Measurements from ENCODE around the gene ULK3.

The ULK3 gene

DNA sequence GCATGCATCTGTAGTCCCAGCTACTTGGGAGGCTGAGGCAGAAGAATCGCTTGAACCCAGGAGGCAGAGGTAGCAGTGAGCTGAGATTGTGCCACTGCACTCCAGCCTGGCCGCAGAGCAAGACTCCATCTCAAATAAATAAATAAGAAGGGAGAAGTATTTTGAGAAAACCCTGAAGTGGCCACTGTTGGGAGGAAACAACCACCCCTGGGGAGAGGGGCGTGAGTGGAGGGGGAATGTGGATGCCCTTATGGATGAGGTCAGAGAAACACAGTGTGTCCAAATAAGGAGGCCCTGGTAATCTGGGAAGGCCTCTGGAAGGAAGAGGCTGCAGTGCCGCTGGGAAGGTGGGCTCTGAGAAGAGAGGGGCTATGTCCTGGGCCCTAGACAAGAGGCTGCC is 20.7 kb downstream of the ULK3 start:
- no peak for TF ChIP-seq RAD21 (IDR thresholded peaks at IDR 0.05; ENCODE audit: low read depth)
- TF ChIP-seq, protein P1, sequence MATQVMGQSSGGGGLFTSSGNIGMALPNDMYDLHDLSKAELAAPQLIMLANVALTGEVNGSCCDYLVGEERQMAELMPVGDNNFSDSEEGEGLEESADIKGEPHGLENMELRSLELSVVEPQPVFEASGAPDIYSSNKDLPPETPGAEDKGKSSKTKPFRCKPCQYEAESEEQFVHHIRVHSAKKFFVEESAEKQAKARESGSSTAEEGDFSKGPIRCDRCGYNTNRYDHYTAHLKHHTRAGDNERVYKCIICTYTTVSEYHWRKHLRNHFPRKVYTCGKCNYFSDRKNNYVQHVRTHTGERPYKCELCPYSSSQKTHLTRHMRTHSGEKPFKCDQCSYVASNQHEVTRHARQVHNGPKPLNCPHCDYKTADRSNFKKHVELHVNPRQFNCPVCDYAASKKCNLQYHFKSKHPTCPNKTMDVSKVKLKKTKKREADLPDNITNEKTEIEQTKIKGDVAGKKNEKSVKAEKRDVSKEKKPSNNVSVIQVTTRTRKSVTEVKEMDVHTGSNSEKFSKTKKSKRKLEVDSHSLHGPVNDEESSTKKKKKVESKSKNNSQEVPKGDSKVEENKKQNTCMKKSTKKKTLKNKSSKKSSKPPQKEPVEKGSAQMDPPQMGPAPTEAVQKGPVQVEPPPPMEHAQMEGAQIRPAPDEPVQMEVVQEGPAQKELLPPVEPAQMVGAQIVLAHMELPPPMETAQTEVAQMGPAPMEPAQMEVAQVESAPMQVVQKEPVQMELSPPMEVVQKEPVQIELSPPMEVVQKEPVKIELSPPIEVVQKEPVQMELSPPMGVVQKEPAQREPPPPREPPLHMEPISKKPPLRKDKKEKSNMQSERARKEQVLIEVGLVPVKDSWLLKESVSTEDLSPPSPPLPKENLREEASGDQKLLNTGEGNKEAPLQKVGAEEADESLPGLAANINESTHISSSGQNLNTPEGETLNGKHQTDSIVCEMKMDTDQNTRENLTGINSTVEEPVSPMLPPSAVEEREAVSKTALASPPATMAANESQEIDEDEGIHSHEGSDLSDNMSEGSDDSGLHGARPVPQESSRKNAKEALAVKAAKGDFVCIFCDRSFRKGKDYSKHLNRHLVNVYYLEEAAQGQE (IDR thresholded peaks at IDR 0.05; ENCODE audit: low read depth): no peak
- no peak for TF ChIP-seq TCF12 (IDR thresholded peaks at IDR 0.05; ENCODE audit: low read depth)
- TF ChIP-seq, protein P2, sequence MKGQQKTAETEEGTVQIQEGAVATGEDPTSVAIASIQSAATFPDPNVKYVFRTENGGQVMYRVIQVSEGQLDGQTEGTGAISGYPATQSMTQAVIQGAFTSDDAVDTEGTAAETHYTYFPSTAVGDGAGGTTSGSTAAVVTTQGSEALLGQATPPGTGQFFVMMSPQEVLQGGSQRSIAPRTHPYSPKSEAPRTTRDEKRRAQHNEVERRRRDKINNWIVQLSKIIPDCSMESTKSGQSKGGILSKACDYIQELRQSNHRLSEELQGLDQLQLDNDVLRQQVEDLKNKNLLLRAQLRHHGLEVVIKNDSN (IDR thresholded peaks at IDR 0.05): no peak
- TF ChIP-seq, protein P3, sequence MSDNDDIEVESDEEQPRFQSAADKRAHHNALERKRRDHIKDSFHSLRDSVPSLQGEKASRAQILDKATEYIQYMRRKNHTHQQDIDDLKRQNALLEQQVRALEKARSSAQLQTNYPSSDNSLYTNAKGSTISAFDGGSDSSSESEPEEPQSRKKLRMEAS (IDR thresholded peaks at IDR 0.05): no peak
- TF ChIP-seq TEAD4 (IDR thresholded peaks at IDR 0.05): no peak
- no peak for TF ChIP-seq CREB1 (IDR thresholded peaks at IDR 0.05; ENCODE audit: low read depth)
- TF ChIP-seq FOXM1 (IDR thresholded peaks at IDR 0.05; ENCODE audit: borderline replicate concordance, low read depth): no peak
- no peak for TF ChIP-seq EGR1 (IDR thresholded peaks at IDR 0.05)
- no peak for TF ChIP-seq NFIC (IDR thresholded peaks at IDR 0.05)
- TF ChIP-seq ZBTB7A (IDR thresholded peaks at IDR 0.05; ENCODE audit: low read depth): no peak
- no peak for TF ChIP-seq CEBPB (IDR thresholded peaks at IDR 0.05)
- no peak for TF ChIP-seq YY1 (IDR thresholded peaks at IDR 0.05; ENCODE audit: low read depth)
- TF ChIP-seq TAF1 (IDR thresholded peaks at IDR 0.05; ENCODE audit: low read depth): no peak
- no peak for TF ChIP-seq EP300 (IDR thresholded peaks at IDR 0.05; ENCODE audit: borderline replicate concordance)

DNA sequence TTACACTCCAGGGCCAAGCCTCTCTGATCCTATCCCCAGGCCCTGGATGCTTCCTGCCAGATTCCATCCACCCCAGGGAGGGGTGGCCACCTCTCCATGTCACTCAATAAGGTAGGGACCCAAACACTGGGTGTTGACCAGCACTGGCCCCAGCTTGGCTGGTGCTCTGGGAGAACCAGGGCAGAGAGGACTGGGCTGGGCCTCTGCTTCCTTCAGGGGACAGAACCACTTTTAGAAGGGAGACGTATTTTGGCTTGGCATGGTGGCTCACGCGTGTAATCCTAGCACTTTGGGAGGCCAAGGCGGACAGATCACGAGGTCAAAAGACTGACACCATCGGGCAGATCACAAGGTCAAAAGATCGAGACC is 21.2 kb downstream of the ULK3 start:
- TF ChIP-seq, protein P2 (IDR thresholded peaks at IDR 0.05): no peak
- TF ChIP-seq TAF1 (IDR thresholded peaks at IDR 0.05; ENCODE audit: low read depth) (no peak), EGR1 (IDR thresholded peaks at IDR 0.05) (no peak), RAD21 (IDR thresholded peaks at IDR 0.05; ENCODE audit: low read depth) (no peak), CREB1 (IDR thresholded peaks at IDR 0.05; ENCODE audit: low read depth) (no peak), YY1 (IDR thresholded peaks at IDR 0.05; ENCODE audit: low read depth) (no peak), EP300 (IDR thresholded peaks at IDR 0.05; ENCODE audit: borderline replicate concordance) (no peak), TEAD4 (IDR thresholded peaks at IDR 0.05) (no peak), TCF12 (IDR thresholded peaks at IDR 0.05; ENCODE audit: low read depth) (no peak), FOXM1 (IDR thresholded peaks at IDR 0.05; ENCODE audit: borderline replicate concordance, low read depth) (no peak)
- TF ChIP-seq, protein P3 (IDR thresholded peaks at IDR 0.05): no peak
- TF ChIP-seq, protein P1 (IDR thresholded peaks at IDR 0.05; ENCODE audit: low read depth): no peak

DNA sequence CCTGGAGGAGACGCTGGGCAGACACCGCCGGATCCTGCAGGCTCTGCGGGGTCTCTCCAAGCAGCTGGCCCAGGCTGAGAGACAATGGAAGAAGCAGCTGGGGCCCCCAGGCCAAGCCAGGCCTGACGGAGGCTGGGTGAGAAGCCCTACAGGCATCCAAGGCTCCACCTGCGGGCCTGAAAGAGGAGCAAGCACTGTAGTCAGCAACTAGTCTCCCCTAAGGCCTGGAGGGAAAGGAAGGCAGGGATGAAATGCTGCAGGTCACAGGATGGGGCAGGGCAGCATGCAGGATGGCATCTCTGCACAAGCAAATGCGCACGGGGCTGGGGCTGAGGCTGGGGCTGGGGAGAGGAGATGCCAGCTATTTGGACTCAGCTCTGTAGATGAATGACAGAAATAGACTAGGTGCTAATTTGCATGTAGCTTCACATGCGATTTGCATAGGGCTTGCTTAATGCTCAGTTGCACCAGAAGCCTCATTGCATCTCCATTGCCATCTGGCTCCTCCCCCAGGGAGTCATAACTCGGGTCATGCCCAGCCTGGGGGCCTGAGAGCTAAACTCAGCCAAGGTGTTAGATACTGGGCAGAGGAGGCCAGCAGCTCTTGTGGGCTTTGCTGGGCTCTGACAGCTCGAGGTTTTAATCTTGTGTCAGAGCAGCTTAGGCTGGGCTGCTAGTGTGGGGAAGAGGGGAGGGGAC is 21.7 kb downstream of the ULK3 start:
- TF ChIP-seq TAF1 (IDR thresholded peaks at IDR 0.05; ENCODE audit: low read depth) (no peak), TCF12 (IDR thresholded peaks at IDR 0.05; ENCODE audit: low read depth) (no peak), CREB1 (IDR thresholded peaks at IDR 0.05; ENCODE audit: low read depth) (no peak), CEBPB (IDR thresholded peaks at IDR 0.05) (no peak)

DNA sequence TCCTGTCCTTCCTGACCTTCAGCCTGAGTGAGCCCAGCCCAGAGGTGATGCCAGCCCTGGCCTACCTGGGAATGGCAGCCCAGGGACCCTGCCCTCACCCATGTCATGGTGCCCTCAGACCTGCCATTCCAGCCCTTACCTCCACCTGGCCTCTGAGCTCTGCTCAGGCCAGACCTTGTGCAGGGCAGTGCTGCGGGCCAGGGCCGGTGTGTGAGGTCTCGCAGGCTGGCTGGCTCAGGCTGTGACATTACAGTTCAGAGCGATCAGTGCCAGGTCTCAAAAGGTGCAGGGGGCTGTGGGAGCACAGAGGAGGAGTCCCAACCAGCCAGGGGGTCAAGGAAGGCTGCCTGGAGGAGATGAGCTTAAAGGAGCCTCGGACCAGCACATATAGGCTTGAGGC is 22.9 kb downstream of the ULK3 start:
- TF ChIP-seq YY1 (IDR thresholded peaks at IDR 0.05; ENCODE audit: low read depth) (no peak), ZBTB7A (IDR thresholded peaks at IDR 0.05; ENCODE audit: low read depth) (no peak), TCF12 (IDR thresholded peaks at IDR 0.05; ENCODE audit: low read depth) (no peak), FOXM1 (IDR thresholded peaks at IDR 0.05; ENCODE audit: borderline replicate concordance, low read depth) (no peak), TEAD4 (IDR thresholded peaks at IDR 0.05) (no peak), RAD21 (IDR thresholded peaks at IDR 0.05; ENCODE audit: low read depth) (no peak), NFIC (IDR thresholded peaks at IDR 0.05) (no peak)
- TF ChIP-seq, protein P2 (IDR thresholded peaks at IDR 0.05): no peak

DNA sequence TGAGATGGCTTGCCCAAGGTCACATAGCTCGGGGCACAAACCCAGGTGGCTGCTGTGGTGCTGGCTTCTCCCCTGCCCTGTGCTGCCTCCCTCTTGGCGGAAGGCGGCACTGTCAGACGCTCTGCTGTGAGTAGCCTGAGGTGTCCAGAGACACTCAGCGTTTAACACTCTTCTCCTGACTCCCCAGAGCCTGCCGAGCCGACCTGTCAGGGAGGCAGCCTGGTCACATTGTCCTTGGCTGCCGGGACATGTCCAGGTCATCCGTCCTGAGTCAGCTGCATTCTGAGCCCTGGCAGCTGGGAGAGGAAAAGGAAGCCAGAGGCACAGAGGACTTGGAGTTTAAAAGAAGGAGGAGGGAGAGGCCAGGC is 25.6 kb downstream of the ULK3 start:
- TF ChIP-seq EP300 (IDR thresholded peaks at IDR 0.05; ENCODE audit: borderline replicate concordance) (no peak), TCF12 (IDR thresholded peaks at IDR 0.05; ENCODE audit: low read depth) (no peak), CREB1 (IDR thresholded peaks at IDR 0.05; ENCODE audit: low read depth) (no peak), EGR1 (IDR thresholded peaks at IDR 0.05) (no peak)
